Mucosa of descending colon (tissue), 3 donors: Measurements from ENCODE around the gene AQP6. TPM values are rescaled to one million over a fixed set of nuclear protein-coding genes. Genes with fewer than 3 reads are reported as not detected.

ENCODE experiments used
- ATAC-seq: fragments of 200-7000 bp; cut with Tn5 transposase; one replicate; pipeline ENCODE4 v1.9.1; 2020; ENCODE audit warnings: mild to moderate bottlenecking, moderate library complexity
- DNase-seq, 3 donors: peaks; one replicate each; pipeline ENCODE4 v3.0.0-alpha.2; 2020
- H3K36me3 ChIP-seq: fragments of 200-600 bp; one replicate; pipeline ENCODE4 v1.8.0; 2021; ENCODE audit warnings: low read depth, mild to moderate bottlenecking
- H3K4me1 ChIP-seq: fragments of 200-600 bp; one replicate; pipeline ENCODE4 v1.8.0; 2021; ENCODE audit warnings: low read depth, mild to moderate bottlenecking
- H3K4me3 ChIP-seq: fragments of 200-600 bp; one replicate; pipeline ENCODE4 v1.8.0; 2021; ENCODE audit warnings: mild to moderate bottlenecking
- H3K9me3 ChIP-seq: fragments of 200-600 bp; one replicate; pipeline ENCODE4 v1.8.0; 2021; ENCODE audit warnings: mild to moderate bottlenecking
- intact Hi-C, 2 donors: fragments of 100-400 bp; cut with DNase I in 1 of 2; cut with micrococcal nuclease in 1 of 2; formaldehyde crosslinking; loops; one replicate each; pipeline versions ENCODE4 v1.11.0 to v1.11.1; 2022; cut with DNase I, micrococcal nuclease
- total RNA-seq, 3 donors: library from RNA; stranded (reverse); fragmentation: NEBNext Ultra II Directional in 2 of 3; extraction: Animal tissue kit (Norgen Biotek cat#: 25700) in 2 of 3; gene quantifications; one replicate each; pipeline versions ENCODE4 v1.2.1 to v1.2.4, GENCODE V29; 2021 to 2023
- TF ChIP-seq, protein P1 (sequence below): fragments of 200-600 bp; IDR thresholded peaks from one replicate; pipeline ENCODE4 v1.8.0; 2022; ENCODE audit warnings: antibody characterized with exemption, mild to moderate bottlenecking
- donor health status: DM: no; HTN: no; CAD: no; lungs with moderate emphysema.
- donor health status: DM: no; HTN: no; CAD: no.
- donor health status: DM: no; HTN: yes; CAD: no.

AQP6 gene
- total RNA-seq, 3 donors from 2014 or later: 0.54 TPM; not detected in 2

GRCh38 chr12:49974231-49974675, 1.5 kb downstream of the AQP6 start:
- TF ChIP-seq, protein P1, sequence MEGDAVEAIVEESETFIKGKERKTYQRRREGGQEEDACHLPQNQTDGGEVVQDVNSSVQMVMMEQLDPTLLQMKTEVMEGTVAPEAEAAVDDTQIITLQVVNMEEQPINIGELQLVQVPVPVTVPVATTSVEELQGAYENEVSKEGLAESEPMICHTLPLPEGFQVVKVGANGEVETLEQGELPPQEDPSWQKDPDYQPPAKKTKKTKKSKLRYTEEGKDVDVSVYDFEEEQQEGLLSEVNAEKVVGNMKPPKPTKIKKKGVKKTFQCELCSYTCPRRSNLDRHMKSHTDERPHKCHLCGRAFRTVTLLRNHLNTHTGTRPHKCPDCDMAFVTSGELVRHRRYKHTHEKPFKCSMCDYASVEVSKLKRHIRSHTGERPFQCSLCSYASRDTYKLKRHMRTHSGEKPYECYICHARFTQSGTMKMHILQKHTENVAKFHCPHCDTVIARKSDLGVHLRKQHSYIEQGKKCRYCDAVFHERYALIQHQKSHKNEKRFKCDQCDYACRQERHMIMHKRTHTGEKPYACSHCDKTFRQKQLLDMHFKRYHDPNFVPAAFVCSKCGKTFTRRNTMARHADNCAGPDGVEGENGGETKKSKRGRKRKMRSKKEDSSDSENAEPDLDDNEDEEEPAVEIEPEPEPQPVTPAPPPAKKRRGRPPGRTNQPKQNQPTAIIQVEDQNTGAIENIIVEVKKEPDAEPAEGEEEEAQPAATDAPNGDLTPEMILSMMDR: peak; percentile 16
- no peak overlapping the region for H3K4me3 ChIP-seq
- ATAC-seq (peak; percentile 76), DNase-seq (peak in 2 of 3 donors; percentile 59)
- no peaks in the 10 kb centered on the region for H3K4me1 ChIP-seq
- intact Hi-C loops: loop anchor here in 1 of 2 donors (5.0 kb wide), 1 partner anchor 88 kb away; no protein-coding TSS in a partner anchor
- no peaks in the 10 kb centered on the region for H3K36me3 ChIP-seq
- H3K9me3 ChIP-seq: no peaks in the 10 kb centered on the region

DNA sequence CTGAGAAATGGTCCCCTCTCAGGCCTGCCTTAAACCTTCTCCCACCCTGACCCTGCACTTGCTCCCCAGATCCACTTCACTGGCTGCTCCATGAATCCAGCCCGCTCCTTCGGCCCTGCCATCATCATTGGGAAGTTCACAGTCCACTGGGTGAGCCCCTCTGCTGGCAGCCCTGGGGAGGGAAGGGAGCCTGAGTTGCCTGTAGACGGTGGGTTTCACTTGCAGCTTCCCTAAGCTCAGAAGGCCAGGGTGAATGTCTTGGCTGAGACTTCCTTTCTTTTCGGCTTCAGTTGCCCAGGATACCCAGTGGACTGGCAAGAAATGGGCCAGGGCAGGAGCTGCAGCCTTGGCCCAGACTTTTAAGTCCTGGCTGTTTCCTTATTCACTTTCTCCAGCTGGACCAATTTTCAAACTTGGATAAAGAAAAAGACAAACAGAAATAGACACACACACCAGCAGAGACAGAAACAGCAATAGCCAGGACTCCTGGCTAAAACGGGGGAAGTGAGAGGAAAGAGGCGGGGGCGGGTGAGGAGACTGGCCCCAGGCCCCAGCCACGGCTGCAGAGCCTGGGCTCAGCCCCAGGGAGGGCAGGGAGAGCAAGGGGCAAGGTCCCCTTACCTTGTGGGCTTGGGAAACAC, 2.0 kb downstream of the AQP6 start:
- DNase-seq: no peak
- Histone ChIP-seq H3K4me3 (no peak overlapping the region), H3K9me3 (no peaks in the 10 kb centered on the region), H3K36me3 (no peaks in the 10 kb centered on the region), H3K4me1 (no peaks in the 10 kb centered on the region)
- intact Hi-C loops: loop anchor here in 1 of 2 donors (5.0 kb wide), 1 partner anchor 88 kb away; no protein-coding TSS in a partner anchor
- TF ChIP-seq, protein P1: no peak
- no peak for ATAC-seq

GRCh38 chr12:49975318-49975761, 2.6 kb downstream of the AQP6 start:
- no peak for ATAC-seq
- no peaks in the 10 kb centered on the region for H3K4me1 ChIP-seq
- DNase-seq: no peak
- intact Hi-C loops: no loop called here
- no peaks in the 10 kb centered on the region for H3K9me3 ChIP-seq
- TF ChIP-seq, protein P1: no peak
- no peaks in the 10 kb centered on the region for H3K36me3 ChIP-seq
- no peak overlapping the region for H3K4me3 ChIP-seq

DNA sequence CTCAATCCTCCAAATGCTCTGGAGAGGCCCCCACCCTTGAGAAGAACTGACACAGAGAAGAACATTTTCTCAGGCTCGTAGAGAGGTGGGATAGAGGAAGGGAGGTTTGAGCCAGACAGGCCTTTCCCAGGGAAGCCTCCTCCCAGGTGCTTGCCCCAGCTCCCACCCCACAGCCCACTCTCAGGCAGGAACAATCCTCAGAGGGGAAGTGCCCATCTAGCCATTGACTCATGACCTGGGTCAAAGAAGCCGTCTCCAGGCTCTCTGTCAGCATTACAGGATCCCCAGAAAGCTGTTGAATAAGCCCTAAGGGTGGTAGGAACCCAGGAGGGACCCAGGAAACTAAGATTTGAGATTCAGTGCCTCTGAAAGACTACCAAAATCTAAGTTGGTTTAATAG, 3.8 kb downstream of the AQP6 start:
- no peak for DNase-seq

GRCh38 chr12:49978125-49978524, 5.4 kb downstream of the AQP6 start:
- H3K36me3 ChIP-seq: no peaks in the 10 kb centered on the region
- DNase-seq: no peak
- H3K4me3 ChIP-seq: no peak overlapping the region
- no peaks in the 10 kb centered on the region for H3K9me3 ChIP-seq
- H3K4me1 ChIP-seq: no peaks in the 10 kb centered on the region
- intact Hi-C loops: no loop called here
- ATAC-seq: no peak
- TF ChIP-seq, protein P1: no peak

More for the DNA sequence above, 3.8 kb downstream of the AQP6 start:
- H3K4me3 ChIP-seq: no peak overlapping the region
- no peak for ATAC-seq
- no peaks in the 10 kb centered on the region for H3K9me3 ChIP-seq
- TF ChIP-seq, protein P1: no peak
- intact Hi-C loops: no loop called here
- no peaks in the 10 kb centered on the region for H3K36me3 ChIP-seq
- H3K4me1 ChIP-seq: no peaks in the 10 kb centered on the region
